GM21447 (cell line): Measurements from ENCODE around the gene FOXR1.
"Not testable (repeated sequence)": the region's sequence is repeated elsewhere in the genome, so short reads cannot be mapped to it uniquely, and the experiment has no call there.

Source experiments
- ATAC-seq: cut with Tn5 transposase; IDR thresholded peaks from one replicate; pipeline ENCODE4 v1.9.1; 2021; ENCODE audit not compliant: unreplicated experiment

The FOXR1 gene

DNA sequence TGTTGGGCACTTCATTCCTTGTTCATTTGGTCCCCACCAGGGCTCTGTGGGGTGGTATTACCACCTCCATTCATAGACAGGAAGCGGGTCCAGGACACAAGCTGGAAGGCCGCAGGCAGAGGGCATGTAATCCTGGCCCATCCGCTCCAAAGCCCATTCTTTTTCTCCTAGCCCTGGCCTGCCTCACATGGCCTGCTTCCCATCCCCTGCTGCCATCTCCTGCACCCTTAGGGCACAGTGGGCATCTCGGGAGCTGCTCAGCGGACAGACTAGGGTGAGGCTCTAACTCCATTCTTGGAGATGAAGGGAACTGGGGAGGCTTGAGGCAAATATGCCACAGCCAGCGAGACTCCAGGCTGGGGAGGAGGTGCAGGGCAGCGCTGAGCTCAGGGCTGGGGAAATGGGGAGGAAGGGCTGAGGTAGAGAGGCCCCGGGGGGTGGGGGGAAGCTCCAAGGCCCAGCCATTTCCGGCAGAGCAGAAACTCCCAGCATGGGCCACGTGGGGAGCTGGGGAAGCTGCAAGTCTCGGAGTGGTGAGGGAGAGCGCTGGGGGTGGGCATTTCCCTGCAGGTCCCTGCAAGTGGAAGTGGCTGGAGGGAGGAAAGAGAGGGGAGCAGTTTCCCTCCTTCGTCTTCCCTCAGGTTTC lies 31.5 kb upstream of the FOXR1 start:
- ATAC-seq = no peak

DNA sequence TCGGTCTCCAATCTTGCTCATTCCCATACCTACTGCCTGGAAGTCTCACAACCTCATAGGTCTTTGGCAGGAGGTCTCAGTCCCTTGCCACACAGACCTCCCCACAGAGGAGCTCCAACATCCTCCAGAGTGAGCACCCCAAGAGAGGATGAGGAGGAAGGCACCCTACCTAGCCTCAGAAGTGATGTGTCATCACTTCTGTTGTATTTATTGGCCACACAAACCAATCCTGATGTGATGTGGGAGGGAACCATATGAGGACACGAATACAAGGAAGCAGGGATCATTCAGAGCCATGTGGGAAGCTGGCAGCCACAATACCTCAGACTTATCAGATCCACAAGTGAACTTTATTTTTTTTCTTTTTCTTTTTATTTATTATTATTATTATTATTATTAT lies 24.5 kb upstream of the FOXR1 start:
- ATAC-seq = no peak

DNA sequence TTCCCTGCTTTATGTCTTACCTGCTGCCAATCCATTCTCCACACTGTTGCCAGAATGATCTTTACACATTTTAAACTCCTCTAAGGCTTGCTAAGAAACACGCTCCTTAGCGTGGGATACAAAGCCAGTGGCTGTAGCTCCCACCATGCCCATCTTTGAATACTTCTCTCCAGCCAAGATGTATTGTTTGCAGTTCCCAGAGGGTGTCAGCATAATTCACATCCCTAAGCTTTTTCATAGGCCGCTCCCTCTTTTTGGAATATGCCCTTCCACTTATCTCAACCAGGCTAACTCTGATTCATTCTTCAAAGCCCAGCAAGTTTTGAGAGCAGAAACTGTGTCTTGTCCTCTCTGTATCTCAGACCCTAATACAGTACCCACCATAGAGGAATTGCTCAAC lies 23.6 kb upstream of the FOXR1 start:
- no peak for ATAC-seq

DNA sequence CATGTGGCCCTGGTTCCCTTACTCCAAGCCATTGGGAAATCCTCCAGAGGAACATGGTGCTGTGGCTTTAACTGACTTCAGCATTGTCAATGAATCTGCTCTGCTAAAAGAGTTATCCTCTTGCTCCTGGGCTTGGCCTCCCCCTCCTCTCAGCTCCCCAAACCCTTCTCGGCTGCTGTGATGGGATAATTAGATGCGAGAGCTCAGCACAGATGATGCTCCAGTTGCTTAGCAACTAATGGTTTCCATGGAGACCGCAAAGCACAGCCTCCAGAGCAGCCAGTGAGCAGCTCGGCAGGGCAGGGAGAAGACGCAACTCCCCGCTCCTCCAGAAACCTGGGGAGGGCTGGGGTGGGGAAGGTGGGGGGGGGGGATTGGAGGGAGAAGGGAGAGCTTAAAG lies 18.3 kb upstream of the FOXR1 start:
- no peak for ATAC-seq

DNA sequence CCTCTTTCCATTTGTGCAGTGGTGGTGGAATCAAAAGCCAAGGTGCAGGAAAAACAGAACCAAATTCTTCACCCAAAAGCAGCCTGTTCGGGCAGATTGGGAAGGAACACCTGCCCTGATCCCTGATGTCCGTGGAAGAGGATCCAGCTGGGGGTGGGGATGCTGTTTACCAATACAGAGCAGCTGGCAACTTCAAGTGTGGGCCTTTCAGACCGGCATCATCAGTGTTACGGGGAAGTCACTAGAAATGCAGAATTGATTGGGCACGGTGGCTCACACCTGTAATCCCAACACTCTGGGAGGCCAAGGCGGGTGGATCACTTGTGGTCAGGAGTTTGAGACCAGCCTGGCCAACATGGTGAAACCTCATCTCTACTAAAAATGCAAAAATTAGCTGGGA lies 17.6 kb upstream of the FOXR1 start:
- ATAC-seq = not testable (repeated sequence)

DNA sequence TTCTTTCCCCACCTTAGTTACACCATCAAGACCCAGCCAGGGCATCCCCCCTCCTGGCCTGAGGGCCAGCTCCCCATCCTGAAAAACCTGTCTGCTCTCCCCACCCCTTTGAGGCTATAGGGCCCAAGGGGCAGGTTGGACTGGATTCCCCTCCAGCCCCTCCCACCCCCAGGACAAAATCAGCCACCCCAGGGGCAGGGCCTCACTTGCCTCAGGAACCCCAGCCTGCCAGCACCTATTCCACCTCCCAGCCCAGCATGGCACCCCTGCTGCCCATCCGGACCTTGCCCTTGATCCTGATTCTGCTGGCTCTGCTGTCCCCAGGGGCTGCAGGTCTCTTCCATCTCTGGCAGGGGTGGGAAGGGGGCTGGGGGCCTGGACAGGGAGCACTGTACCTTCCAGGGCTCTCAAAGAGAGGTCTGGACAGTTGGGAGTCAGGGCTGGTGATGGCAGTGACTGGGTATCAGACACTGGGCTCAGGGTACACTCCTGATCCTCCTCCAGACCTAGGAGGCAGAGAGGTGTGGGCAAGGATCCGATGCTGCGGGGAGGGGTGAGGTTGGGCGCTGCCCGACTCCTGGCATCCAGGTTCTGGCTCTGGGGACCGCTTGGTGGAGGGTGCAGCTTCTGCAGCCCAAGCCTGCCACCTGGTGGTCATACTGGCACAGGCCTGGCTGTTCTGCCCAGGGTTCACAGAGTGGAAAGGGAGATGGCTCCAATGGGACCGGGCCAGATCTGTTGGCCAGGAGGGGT lies 15.3 kb upstream of the FOXR1 start, which contains the start of gene UPK2:
TSS of gene UPK2 (plus strand) at position 205 of the 753 bp plus-strand sequence. CDS start at position 258, 53 bp downstream.
- no peak for ATAC-seq

DNA sequence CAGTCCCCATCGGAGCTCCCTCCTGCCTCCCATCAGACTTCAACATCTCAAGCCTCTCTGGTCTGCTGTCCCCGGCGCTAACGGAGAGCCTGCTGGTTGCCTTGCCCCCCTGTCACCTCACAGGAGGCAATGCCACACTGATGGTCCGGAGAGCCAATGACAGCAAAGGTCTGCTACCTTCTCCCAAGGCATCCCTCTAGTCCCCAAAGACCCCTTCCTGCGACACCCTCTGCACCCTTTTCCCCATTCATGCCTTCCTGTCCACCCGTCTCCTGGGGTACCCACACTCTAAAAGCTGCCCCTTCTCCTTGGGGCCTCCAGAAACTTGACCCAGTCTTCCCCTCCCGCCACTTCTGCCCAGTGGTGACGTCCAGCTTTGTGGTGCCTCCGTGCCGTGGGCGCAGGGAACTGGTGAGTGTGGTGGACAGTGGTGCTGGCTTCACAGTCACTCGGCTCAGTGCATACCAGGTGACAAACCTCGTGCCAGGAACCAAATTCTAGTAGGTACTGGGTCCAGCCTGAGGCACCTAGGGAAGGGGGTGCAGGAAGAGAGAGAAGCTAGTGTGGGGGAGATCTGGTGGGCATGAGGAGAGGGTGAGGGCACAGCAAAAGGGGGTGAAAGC lies 14.6 kb upstream of the FOXR1 start:
- ATAC-seq = no peak

DNA sequence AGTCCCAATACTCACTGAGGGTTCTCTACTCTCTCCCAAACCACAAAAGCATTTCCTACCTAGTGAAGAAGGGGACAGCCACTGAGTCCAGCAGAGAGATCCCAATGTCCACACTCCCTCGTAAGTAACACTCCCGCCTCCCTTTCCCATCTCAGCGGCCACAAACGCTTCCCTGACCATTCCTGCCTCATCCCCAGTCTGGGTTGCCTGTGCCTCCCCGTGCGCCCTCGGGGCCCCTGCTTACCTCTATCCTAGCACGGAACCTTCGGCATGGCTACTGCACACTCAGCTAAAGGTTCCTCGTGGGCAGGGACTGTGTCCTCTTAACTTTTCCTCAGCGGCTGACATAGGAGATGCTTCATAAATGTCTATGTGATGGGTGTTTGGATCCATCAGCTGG lies 14.0 kb upstream of the FOXR1 start:
- ATAC-seq = no peak

DNA sequence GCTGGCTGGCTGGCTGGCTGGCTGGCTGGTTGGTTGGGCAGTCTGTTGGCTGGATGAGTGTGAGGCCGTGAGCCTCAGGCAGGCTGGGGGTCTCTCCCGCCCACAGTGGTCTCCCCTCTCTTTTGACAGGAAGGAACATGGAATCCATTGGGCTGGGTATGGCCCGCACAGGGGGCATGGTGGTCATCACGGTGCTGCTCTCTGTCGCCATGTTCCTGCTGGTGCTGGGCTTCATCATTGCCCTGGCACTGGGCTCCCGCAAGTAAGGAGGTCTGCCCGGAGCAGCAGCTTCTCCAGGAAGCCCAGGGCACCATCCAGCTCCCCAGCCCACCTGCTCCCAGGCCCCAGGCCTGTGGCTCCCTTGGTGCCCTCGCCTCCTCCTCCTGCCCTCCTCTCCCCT lies 13.6 kb upstream of the FOXR1 start:
- ATAC-seq = no peak

DNA sequence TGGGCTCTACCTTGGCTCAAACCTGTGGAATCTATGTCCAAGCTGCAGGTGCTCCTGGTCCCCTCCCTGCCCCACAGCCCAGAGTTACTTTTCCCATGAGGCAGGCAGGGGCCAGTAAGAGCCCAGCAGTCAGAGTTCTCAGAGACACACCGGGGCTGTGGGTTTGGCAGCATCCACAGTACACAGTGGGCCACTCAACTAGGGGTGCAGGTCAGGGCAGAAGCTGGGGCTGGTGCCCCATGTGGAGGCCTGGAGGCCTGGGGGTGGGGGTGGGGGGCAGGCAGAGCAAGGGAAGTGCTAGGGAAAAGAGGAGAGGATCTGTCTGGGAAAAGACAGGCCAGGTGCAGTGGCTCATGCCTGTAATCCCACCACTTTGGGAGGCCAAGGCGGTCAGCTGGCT lies 13.0 kb upstream of the FOXR1 start:
- ATAC-seq = no peak

DNA sequence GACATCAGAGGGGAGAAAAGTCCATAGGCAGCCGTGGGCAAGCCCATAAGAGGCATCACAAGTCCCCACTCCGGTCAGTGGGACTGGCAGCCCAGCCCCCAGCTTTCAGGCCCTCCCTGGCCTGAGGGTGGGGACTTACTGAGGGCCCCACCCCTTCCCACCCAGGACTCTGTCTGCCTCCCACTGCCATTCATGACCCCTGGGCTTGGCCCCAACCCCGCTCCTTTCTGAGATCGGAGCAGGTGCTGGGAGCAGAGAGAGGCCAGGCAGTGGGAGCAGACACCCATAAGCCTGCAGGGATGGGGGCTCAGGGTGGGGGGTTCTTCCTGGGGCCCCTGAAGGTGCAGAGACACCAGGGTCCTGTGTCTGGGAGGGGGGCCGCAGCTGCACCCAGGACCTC lies 10.4 kb upstream of the FOXR1 start:
- ATAC-seq = no peak

DNA sequence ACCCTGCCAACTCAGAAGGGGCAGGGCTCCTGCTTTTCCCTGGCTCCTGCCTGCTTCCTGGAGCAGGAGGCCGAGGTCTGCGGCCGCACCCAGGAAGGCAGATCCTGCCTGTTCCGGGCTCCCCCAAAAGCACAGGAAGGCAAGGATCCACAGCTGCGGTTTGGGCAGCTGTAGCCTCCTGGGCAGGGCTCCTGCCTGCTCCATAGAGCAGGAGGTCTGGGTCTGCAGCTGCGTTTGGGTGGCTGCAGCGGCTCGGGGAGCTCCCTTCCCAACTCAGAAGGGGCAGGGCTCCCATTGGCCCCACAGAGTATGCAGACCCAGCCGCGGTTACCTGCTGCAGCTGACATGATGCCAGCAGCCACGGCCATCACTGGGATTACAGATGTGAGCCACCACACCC lies 10.0 kb upstream of the FOXR1 start:
- ATAC-seq = no peak

DNA sequence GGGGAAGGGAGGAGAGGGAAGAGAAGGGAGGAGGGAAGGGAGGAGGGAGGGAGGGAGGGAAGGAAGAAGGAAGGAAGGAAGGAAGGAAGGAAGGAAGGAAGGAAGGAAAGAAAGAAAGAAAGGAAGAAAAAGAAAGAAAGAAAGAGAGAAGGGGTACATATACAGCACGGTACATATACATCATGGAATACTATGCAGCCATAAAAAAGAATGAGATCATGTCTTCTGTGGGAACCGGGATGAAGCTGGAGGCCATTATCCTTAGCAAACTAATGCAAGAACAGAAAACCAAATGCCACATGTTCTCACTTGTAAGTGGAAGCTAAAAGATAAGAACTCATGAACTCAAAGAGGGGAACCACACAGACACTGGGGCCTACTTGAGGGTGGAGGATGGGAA lies 2.1 kb upstream of the FOXR1 start:
- not testable (repeated sequence) for ATAC-seq

DNA sequence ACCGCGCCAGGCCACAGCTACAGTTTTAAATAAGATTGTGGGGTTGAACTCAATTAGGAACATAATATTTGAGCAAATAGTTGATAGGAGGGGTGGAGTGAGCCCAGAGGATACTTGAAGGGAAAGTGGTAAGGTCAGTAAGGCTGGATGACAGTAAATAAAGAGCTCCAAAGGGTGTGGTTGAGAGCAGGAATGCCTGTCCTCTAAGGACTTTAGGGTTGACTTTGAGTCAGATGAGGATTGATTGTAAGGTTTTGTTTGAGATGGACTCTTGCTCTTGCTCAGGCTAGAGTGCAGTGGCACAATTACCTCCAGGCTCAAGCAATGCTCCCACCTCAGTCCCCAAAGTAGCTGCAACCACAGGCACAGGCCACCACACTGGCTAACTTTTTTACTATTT lies 2.4 kb downstream of the FOXR1 start:
- ATAC-seq = no peak

DNA sequence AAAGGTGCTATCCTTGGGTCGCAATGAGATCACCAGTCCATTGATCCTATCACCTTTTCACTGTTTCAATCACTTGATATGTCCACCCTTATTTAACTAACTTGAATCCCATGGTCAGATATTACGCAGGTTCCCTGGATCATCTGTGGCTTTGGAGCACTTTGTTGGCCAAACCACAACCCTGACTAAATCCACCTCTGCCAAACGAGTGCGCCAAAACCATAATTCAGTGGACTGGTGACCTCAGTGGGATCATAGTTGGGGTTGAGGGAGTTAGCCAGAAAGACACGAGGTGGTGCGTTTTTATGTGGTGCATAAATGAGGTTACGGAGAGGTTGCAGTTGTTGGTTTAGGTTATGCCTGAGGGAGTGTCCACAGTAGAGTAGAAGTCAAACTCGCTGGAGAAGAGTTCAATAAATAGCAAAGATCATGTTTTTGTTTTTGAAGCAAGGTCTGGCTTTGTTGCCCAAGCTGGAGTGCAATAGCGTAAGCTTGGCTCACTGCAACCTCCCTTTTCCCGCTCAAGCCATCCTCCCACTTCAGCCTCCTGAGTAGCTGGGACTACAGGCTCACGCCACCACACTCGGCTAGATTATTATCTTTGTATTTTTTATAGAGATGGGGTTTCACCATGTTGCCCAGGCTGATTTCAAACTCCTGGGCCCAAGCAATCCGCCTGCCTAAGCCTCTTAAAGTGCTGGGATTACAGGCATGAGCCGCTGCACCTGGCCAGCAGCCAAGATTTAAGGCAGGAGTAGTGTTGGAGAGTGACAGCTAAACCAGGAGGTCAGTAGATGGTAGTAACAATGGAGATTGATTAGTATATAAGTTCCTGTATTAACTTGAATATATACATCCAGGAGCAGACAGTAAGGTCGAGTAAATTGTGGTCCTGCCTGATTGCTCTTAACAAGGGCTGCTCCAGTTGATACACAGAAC lies 4.5 kb downstream of the FOXR1 start:
- no peak for ATAC-seq

DNA sequence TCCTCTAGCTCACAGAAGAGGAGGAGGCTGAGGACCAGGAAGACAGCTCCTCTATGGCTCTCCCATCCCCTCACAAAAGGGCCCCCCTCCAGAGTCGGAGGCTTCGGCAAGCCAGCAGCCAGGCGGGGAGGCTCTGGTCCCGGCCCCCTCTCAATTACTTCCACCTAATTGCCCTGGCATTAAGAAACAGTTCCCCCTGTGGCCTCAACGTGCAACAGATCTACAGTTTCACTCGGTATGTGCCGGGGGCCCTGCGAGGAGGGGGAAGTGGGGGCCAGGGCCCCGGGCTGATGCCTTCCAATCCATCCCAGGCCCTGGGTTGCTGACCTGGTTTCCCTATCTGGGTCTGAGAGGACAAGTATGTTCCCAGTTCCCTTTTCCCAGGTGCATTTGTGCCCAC lies 7.9 kb downstream of the FOXR1 start:
- ATAC-seq = no peak

DNA sequence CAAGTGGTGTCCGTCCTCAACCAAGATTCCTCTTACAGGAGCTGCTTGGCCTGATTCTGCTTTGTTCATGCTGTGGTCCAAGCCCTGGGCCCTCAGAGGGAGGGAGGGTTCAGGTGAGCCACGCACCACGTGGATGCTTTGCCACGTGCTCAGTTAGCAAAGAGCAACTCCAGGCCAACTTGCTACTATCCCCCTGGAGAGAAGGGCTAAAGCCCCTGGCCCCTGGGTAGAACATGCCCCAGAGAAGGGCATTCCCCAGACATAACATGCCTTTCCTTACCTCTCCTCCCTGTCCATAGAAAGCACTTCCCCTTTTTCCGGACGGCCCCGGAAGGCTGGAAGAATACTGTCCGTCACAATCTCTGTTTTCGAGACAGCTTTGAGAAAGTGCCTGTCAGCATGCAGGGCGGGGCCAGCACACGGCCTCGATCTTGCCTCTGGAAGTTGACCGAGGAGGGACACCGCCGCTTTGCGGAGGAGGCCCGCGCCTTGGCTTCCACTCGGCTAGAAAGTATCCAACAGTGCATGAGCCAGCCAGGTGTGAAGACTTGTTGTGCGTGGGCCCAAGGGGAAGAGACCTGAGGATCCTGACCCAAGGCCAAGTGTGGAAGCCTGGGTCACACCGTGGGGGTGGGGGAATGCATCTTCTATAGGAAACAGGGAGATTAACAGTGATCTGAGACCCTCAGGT lies 8.8 kb downstream of the FOXR1 start:
- no peak for ATAC-seq

DNA sequence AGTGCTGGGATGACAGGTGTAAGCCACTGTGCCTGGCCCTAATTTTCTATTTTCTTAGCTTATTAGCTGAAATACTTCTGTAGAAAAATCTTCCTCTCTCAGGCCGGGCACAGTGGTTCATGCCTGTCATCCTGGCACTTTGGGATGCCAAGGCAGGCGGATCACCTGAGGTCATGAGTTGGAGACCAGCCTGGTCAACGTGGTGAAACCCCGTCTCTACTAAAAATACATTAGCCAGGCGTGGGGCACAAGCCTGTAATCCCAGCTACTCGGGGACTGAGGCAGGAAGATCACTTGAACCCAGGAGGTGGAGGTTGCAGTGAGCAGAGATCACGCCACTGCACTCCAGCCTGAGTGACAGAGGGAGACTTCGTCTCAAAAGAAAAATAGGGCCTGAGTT lies 12.8 kb downstream of the FOXR1 start:
- ATAC-seq = not testable (repeated sequence)

DNA sequence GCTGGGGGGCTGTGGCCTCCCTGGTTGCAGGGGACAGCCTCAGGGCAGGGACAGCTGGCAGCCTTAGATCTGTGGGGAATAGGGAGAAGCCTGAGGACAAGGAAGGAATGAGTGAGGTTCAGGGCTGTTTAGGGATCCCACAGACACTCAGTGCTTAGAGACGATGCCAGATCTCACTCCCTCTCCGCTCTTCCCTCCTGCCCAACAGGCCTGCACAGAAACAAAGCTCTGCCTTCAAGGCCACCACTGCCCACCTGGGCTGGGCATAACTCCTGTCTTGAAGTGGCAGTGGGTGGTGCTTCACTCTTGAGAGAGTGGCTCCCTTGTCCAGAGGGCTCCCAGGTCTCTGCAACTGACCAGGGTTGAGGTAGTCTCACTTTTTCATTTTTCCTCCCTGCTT lies 13.3 kb downstream of the FOXR1 start:
- no peak for ATAC-seq

DNA sequence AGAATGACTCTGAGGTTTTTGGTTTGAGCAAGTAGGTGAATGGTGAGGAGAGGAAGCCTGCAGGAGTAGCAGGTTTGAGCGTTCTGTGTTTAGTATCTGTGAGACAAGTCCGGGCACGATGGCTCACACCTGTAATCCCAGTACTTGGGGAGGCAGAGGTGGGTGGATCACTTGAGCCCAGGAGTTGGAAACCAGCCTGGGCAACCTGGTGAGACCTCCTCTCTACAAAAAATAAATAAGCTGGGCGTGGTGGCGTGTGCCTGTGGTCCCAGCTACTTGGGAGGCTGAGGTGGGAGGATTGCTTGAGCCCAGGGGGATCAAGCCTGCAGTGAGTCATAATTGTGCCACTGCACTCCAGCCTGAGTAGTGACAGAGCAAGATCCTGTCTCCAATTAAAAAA lies 16.7 kb downstream of the FOXR1 start:
- no peak for ATAC-seq
